HEK293 (cell line): ENCODE measurements around the gene CHST3.

Experiments used
- ZBTB8A ChIP-seq: fragments of 450-650 bp; formaldehyde crosslinking; IDR thresholded peaks from 2 replicates; pipeline ENCODE4 v1.5.1; 2016; ENCODE audit warnings: missing biosample characterization, missing genetic modification characterization
- ZFP69B ChIP-seq: fragments of 450-650 bp; formaldehyde crosslinking; IDR thresholded peaks from 2 replicates; pipeline ENCODE4 v1.5.1; 2016; ENCODE audit warnings: missing biosample characterization, missing genetic modification characterization
- ZNF311 ChIP-seq: fragments of 450-650 bp; formaldehyde crosslinking; IDR thresholded peaks from 2 replicates; pipeline ENCODE4 v1.5.1; 2017; ENCODE audit warnings: missing biosample characterization, missing genetic modification characterization, borderline replicate concordance
- ZNF394 ChIP-seq: fragments of 450-650 bp; formaldehyde crosslinking; IDR thresholded peaks from 2 replicates; pipeline ENCODE4 v1.5.1; 2016; ENCODE audit warnings: missing biosample characterization, missing genetic modification characterization, mild to moderate bottlenecking, moderate library complexity, borderline replicate concordance
- ZNF416 ChIP-seq: fragments of 450-650 bp; formaldehyde crosslinking; IDR thresholded peaks from 2 replicates; pipeline ENCODE4 v1.5.1; 2016; ENCODE audit warnings: missing biosample characterization, missing genetic modification characterization
- ZNF510 ChIP-seq: fragments of 450-650 bp; formaldehyde crosslinking; IDR thresholded peaks from 2 replicates; pipeline ENCODE4 v1.5.1; 2018; ENCODE audit warnings: mild to moderate bottlenecking, missing genetic modification characterization, missing biosample characterization; ENCODE audit not compliant: insufficient replicate concordance
- TF ChIP-seq, protein P1 (sequence below): fragments of 450-650 bp; formaldehyde crosslinking; IDR thresholded peaks from 2 replicates; pipeline ENCODE4 v1.5.1; 2016; ENCODE audit warnings: missing biosample characterization, missing genetic modification characterization
- TF ChIP-seq, protein P2 (sequence below): fragments of 450-650 bp; formaldehyde crosslinking; IDR thresholded peaks from 2 replicates; pipeline ENCODE4 v1.5.1; 2016; ENCODE audit warnings: missing biosample characterization, missing genetic modification characterization
- TF ChIP-seq, protein P3 (sequence below): fragments of 450-650 bp; formaldehyde crosslinking; IDR thresholded peaks from 2 replicates; pipeline ENCODE4 v1.5.1; 2016; ENCODE audit warnings: missing biosample characterization, missing genetic modification characterization, low read depth
- TF ChIP-seq, protein P4 (sequence below): fragments of 450-650 bp; formaldehyde crosslinking; IDR thresholded peaks from 2 replicates; pipeline ENCODE4 v1.5.1; 2016; ENCODE audit warnings: missing biosample characterization, missing genetic modification characterization, borderline replicate concordance

DNA sequence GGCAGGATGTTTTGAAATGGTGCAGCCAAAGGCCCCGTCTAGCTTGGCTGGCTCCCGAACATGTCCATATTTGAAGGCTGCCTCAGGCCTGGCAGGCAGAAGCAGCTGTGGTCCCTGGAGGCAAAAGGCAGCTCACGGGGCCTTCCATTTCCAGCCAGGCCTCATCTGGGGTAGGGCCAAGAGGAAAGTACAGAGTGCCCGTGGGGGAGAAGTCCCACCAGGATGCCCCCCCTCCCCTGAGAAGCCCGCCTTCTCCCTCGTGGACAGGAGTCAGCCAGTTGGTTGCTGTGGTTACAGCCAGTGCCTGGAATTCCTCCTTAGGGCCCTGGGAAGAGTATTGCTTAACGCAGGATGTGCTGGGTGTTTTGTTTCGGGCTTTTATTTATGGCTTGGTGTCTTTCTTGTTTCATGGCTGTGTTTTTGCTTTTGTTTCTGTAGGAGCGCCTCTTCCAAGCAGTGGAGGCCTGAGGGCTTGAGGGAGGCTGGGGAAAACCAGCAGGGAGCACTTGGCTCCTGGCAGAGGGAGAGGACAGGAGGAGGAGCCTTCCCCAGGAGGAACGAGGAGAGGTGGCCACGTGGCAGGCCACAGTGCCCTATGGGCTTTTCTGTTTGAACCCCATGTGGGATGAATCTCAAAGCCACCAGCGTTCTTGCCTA is 45.4 kb downstream of the CHST3 start:
- TF ChIP-seq ZBTB8A (tag by site-specific recombination) (peak; percentile 38; the same call in 1 of the 2 replicates), ZNF510 (tag by site-specific recombination) (no peak), ZFP69B (tag by site-specific recombination) (no peak), ZNF416 (no peak), ZNF311 (tag by site-specific recombination) (no peak), ZNF394 (tag by site-specific recombination) (no peak)
- TF ChIP-seq, protein P1, sequence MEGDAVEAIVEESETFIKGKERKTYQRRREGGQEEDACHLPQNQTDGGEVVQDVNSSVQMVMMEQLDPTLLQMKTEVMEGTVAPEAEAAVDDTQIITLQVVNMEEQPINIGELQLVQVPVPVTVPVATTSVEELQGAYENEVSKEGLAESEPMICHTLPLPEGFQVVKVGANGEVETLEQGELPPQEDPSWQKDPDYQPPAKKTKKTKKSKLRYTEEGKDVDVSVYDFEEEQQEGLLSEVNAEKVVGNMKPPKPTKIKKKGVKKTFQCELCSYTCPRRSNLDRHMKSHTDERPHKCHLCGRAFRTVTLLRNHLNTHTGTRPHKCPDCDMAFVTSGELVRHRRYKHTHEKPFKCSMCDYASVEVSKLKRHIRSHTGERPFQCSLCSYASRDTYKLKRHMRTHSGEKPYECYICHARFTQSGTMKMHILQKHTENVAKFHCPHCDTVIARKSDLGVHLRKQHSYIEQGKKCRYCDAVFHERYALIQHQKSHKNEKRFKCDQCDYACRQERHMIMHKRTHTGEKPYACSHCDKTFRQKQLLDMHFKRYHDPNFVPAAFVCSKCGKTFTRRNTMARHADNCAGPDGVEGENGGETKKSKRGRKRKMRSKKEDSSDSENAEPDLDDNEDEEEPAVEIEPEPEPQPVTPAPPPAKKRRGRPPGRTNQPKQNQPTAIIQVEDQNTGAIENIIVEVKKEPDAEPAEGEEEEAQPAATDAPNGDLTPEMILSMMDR (tag by site-specific recombination): no peak
- TF ChIP-seq, protein P2, sequence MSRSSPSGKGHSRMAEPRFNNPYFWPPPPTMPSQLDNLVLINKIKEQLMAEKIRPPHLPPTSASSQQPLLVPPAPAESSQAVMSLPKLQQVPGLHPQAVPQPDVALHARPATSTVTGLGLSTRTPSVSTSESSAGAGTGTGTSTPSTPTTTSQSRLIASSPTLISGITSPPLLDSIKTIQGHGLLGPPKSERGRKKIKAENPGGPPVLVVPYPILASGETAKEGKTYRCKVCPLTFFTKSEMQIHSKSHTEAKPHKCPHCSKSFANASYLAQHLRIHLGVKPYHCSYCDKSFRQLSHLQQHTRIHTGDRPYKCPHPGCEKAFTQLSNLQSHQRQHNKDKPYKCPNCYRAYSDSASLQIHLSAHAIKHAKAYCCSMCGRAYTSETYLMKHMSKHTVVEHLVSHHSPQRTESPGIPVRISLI: no peak
- TF ChIP-seq, protein P3, sequence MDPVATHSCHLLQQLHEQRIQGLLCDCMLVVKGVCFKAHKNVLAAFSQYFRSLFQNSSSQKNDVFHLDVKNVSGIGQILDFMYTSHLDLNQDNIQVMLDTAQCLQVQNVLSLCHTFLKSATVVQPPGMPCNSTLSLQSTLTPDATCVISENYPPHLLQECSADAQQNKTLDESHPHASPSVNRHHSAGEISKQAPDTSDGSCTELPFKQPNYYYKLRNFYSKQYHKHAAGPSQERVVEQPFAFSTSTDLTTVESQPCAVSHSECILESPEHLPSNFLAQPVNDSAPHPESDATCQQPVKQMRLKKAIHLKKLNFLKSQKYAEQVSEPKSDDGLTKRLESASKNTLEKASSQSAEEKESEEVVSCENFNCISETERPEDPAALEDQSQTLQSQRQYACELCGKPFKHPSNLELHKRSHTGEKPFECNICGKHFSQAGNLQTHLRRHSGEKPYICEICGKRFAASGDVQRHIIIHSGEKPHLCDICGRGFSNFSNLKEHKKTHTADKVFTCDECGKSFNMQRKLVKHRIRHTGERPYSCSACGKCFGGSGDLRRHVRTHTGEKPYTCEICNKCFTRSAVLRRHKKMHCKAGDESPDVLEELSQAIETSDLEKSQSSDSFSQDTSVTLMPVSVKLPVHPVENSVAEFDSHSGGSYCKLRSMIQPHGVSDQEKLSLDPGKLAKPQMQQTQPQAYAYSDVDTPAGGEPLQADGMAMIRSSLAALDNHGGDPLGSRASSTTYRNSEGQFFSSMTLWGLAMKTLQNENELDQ: no peak
- TF ChIP-seq, protein P4, sequence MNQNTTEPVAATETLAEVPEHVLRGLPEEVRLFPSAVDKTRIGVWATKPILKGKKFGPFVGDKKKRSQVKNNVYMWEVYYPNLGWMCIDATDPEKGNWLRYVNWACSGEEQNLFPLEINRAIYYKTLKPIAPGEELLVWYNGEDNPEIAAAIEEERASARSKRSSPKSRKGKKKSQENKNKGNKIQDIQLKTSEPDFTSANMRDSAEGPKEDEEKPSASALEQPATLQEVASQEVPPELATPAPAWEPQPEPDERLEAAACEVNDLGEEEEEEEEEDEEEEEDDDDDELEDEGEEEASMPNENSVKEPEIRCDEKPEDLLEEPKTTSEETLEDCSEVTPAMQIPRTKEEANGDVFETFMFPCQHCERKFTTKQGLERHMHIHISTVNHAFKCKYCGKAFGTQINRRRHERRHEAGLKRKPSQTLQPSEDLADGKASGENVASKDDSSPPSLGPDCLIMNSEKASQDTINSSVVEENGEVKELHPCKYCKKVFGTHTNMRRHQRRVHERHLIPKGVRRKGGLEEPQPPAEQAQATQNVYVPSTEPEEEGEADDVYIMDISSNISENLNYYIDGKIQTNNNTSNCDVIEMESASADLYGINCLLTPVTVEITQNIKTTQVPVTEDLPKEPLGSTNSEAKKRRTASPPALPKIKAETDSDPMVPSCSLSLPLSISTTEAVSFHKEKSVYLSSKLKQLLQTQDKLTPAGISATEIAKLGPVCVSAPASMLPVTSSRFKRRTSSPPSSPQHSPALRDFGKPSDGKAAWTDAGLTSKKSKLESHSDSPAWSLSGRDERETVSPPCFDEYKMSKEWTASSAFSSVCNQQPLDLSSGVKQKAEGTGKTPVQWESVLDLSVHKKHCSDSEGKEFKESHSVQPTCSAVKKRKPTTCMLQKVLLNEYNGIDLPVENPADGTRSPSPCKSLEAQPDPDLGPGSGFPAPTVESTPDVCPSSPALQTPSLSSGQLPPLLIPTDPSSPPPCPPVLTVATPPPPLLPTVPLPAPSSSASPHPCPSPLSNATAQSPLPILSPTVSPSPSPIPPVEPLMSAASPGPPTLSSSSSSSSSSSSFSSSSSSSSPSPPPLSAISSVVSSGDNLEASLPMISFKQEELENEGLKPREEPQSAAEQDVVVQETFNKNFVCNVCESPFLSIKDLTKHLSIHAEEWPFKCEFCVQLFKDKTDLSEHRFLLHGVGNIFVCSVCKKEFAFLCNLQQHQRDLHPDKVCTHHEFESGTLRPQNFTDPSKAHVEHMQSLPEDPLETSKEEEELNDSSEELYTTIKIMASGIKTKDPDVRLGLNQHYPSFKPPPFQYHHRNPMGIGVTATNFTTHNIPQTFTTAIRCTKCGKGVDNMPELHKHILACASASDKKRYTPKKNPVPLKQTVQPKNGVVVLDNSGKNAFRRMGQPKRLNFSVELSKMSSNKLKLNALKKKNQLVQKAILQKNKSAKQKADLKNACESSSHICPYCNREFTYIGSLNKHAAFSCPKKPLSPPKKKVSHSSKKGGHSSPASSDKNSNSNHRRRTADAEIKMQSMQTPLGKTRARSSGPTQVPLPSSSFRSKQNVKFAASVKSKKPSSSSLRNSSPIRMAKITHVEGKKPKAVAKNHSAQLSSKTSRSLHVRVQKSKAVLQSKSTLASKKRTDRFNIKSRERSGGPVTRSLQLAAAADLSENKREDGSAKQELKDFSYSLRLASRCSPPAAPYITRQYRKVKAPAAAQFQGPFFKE (tag by site-specific recombination): no peak
